ENCODE measurements around the gene YY1.
"Not testable (repeated sequence)": the region's sequence is repeated elsewhere in the genome, so short reads cannot be mapped to it uniquely, and the experiment has no call there.

YY1 gene

DNA sequence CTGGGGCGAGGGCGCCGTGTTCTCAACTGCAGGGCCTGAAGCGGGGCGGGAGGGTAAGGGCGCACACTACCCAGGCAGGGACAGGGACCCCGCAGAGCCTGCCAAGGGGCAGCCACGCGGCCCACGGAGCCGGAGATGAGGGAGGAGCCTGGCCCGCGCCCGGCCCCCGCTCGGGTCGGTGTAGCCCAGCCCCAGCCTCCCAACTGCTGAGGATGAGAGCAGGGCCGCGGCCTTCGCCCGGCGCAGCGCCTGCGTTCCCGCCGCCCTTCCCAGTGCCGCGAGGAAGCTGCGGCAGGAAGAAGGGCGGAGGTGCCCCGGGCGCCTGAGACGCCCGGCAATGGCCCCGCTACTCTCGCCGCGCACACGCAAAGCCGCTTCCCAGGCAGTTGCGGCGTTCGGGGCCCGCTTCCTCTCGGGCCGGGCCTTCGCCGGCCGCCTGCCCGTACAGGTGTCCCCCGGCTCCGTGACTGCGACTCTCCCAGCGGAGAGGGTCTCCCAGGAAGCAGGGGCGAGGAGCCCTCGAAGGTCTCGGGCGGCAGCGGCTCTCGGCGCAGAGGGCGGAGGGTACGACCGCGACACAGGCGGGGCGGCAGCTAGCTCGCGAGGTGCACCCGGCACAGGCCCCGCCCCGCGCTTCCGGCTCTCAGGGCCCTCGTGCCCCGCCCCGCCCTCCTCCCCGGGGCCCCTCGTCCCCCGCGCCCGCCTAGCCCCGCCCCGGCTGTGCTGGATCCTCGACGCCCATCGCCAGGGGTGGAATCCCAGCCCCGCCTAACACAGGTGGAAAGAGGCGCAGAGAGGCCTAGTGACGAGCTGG is 24.8 kb upstream of the YY1 start:
- no peak for DNase-seq (ENCODE audit: low spot score)

GRCh38 chr14:100214770-100215083 is 24.2 kb upstream of the YY1 start:
- DNase-seq (ENCODE audit: low spot score), result no peak

DNA sequence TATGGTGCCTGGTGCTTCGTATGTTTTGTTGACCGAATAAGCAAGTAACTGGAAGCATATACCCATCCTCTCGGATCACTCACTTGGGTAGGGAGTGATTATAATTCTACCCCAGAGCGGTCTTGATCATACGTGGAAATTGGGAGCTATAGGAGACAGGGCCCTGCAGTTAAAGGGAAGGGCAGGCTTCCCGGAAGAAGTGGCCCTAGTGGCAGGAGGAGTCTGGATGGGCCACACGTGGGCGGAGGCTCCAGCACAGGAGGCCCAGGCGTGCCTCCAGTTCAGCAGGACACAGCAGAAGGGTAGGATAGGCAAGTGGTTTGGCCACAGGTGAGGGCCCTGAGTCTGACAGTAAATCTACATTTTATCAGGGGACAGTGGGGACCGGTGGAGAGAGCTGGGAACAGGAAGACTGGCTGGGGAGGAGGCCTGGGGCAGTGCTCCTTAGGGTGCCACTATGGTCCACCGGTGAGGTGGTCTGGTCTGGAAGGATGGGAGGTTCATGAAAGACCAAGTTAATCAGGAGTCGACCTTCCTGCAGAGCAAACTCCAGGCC is 23.5 kb upstream of the YY1 start:
- no peak for DNase-seq (ENCODE audit: low spot score)

DNA sequence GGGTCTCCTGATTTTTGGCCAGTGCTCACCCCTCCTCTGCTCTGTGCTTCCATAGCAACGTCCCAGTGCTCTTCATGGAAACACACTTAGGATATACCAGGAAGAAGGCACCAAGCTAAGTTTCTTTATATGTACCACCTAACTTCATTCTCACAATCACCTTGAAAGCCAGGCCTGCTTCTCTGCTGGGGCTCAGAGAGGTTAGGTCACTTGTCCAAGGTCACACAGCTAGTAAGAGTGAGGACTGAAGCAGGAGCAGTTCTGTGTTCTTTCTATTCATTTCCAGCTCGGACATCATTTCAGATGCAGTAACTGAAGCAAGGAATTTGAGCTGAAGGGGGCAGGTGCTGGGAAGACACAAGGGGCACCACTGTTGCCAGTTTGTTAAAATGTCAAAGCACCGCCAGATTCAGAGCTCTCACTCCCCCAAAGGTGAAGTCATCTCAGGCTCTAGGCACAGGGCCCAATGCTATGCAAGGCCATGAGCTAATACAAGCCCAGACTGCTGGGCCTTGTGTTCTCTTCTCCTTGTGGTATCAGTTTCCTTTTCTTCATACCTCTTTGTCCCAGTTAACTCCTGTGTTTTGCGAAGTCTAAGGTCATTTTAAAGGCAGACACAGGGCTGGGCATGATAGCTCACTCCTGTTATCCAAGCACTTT is 19.7 kb upstream of the YY1 start:
- DNase-seq (ENCODE audit: low spot score), result no peak

GRCh38 chr14:100221533-100222223 is 17.3 kb upstream of the YY1 start:
- no peak for DNase-seq (ENCODE audit: low spot score)

- DNase-seq (ENCODE audit: low spot score), result no peak
Observed at GRCh38 chr14:100222224-100223093, 16.5 kb upstream of the YY1 start.

DNA sequence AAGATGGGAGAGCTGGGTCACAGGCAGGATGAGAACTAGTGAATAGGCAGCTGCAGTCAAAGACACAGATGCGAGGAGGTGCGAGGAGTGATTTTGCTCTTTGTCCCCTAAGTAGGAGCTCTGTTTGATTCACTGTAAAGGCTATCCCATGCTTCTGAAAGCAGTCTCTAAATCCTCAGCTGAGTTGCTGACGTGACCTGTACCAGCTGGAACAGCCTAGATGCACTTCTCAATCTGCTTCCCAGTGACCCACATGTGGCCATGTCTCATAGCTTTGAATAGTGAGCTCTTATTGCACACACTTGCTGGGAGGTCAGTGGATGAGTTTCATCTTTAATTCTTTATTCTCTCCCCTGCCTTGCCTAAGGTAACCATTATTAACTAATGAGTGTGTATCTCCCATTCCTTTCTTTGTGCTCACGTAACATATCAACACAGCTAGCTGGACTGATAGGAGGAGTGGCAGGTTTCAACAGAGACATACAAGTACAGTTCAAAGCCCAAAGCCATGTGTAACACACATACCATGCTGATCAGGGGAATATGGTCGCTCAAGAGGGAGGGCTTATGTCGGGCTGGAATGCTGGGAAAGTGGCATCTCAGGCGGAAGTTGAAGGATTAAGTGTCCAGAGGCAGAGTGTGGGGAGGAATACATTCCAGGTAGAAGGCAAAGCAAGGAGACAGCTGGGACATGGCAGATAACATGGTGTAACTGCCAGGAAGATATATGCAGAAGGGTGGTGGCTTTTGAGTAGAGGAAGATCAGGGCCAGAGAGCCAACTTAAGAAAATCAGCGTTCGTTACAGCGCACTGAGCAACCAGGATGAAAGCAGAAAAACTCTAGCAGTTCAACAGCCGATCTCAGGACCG is 15.4 kb upstream of the YY1 start:
- no peak for DNase-seq (ENCODE audit: low spot score)

- no peak for DNase-seq (ENCODE audit: low spot score)
Observed at GRCh38 chr14:100224229-100224866, 14.6 kb upstream of the YY1 start.

GRCh38 chr14:100225169-100225568 is 13.8 kb upstream of the YY1 start:
- DNase-seq (ENCODE audit: low spot score), result no peak

- no peak for DNase-seq (ENCODE audit: low spot score)
Observed at GRCh38 chr14:100230361-100230760, 8.6 kb upstream of the YY1 start.

DNA sequence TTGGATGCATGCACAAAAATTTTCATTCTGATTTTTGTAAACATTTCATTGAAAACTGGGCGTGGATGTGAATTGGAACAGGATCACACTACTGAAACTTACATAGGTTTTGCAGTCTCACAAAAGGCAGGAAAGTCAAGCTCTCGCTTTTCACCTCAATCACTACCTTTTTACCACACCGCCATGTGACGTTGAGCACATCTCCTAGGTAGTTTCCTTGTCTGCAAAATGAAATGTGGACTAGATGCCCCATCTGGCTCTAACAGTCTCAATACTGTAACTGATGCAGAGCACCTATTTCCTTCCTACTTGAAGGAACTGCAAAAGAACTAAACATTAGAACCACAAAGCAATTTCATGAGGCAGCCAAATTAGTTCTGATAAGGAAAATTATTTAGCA is 4.4 kb upstream of the YY1 start:
- DNase-seq (ENCODE audit: low spot score), result no peak

GRCh38 chr14:100236271-100236818 is 2.6 kb upstream of the YY1 start:
- not testable (repeated sequence) for DNase-seq (ENCODE audit: low spot score)

- DNase-seq (ENCODE audit: low spot score), result no peak
Observed at GRCh38 chr14:100236881-100237280, 2.1 kb upstream of the YY1 start.

DNA sequence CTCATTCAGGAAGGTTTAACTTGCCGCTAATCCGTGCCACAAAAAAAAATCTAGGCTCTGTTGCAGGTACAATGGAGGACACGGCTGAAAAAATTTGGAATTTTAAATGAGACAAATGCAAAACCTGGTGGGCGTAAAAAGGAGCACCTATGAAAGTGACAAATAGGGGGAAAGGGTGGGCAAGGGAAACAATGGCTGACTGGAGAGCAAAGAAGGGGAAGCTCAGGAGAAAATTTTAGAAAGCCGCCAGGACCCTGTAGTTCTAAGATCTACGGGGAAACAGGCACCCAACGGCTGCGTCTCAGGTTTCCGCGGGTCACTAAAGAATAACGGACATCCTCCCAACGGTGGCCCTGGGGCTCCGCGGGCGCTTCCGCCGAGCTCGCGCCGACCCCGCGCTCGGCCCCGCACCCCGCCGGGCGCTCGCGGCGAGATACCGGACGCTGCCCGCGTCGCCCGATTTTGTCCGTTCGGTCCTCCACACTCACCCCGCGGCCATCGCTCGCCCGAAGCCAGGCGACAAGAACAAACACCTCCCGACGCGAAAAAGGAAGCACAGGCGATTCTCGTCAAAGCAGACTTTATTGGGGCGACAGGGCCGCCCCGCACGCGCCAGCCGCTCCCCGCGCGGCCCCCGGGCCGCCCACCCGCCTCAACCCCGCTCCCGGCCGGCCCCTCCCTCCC is 1.1 kb upstream of the YY1 start:
- DNase-seq (ENCODE audit: low spot score), result peak; percentile 63

DNA sequence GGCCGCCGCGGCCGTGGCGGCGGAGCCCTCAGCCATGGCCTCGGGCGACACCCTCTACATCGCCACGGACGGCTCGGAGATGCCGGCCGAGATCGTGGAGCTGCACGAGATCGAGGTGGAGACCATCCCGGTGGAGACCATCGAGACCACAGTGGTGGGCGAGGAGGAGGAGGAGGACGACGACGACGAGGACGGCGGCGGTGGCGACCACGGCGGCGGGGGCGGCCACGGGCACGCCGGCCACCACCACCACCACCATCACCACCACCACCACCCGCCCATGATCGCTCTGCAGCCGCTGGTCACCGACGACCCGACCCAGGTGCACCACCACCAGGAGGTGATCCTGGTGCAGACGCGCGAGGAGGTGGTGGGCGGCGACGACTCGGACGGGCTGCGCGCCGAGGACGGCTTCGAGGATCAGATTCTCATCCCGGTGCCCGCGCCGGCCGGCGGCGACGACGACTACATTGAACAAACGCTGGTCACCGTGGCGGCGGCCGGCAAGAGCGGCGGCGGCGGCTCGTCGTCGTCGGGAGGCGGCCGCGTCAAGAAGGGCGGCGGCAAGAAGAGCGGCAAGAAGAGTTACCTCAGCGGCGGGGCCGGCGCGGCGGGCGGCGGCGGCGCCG is 381 bp downstream of the YY1 start:
- no peak for DNase-seq (ENCODE audit: low spot score)

GRCh38 chr14:100239840-100240667 is 1.1 kb downstream of the YY1 start:
- peak; percentile 56 for DNase-seq (ENCODE audit: low spot score)

DNA sequence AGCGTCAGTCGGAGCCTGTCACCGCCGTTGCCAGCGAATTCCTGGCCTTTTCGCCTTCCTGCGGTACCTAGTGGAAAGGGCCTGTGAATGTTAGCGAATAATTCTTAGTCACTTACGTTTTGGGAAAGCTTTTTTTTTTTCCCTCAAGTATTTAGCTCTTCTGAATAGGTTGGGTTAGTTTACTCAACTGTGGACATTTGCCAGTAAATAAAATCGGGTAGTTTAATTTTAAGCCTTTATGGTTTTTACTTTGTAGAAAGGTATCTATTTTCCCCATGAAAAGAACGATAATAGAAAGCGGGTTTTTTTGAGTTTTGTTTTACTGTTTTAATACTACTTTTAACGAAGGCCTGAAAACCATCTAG is 1.7 kb downstream of the YY1 start:
- DNase-seq (ENCODE audit: low spot score), result no peak

DNA sequence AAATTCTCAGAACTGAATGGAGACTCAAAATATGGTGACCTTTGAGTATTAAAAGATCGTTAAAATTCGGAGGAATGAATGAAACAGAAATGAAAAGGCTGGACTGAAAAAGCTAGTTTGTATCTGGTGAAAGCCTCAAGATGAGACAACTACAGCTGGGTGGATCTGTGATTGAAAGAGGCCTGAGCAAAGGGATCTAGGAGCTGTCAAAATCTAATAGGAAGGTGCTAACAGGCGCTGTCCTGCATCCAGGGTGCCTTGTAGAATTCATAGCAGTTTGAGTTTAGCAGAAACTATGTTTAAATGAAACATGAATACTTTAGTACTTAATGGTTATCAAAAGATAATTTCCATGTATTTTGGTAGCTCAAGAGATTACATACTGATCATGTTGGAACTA is 2.3 kb downstream of the YY1 start:
- DNase-seq (ENCODE audit: low spot score), result no peak

Data from COLO829 (cell line).